Islet of Langerhans (tissue), 1 donor: ENCODE measurements around the gene RASSF9.
A peak's percentile ranks its signal among the peaks of the same experiment; 100 is the strongest.

Experiments used
- FAIRE-seq: peaks from one replicate; lab custom pipeline; 2011; peaks lifted over from hg19 to GRCh38; lab: Jason Lieb, UNC

Gene RASSF9

GRCh38 chr12:85836197-85837090, at the start of gene RASSF9:
Gene RASSF9, minus strand, starts transcription at chr12:85836409. Its CDS starts 208 bp downstream, at chr12:85836201.
- FAIRE-seq, result no peak

- no peak for FAIRE-seq
These were observed 47.6 kb upstream of the RASSF9 start for GRCh38 chr12:85883763-85884162.

- no peak for FAIRE-seq
These were observed 41.2 kb upstream of the RASSF9 start for GRCh38 chr12:85877459-85877858.

- FAIRE-seq, result no peak
These were observed 37.8 kb upstream of the RASSF9 start, which contains the start of gene NTS for GRCh38 chr12:85874031-85874461. Gene NTS, plus strand, starts transcription at chr12:85874295. Its CDS starts 109 bp downstream, at chr12:85874404.

- peak; percentile 95 for FAIRE-seq
These were observed 36.4 kb upstream of the RASSF9 start for GRCh38 chr12:85872497-85873091.

GRCh38 chr12:85866986-85867776, 31.0 kb upstream of the RASSF9 start:
- FAIRE-seq, result peak; percentile 84

GRCh38 chr12:85865890-85866289, 29.7 kb upstream of the RASSF9 start:
- FAIRE-seq, result no peak

GRCh38 chr12:85856966-85857365, 20.8 kb upstream of the RASSF9 start:
- FAIRE-seq, result no peak

- FAIRE-seq, result no peak
These were observed 19.1 kb upstream of the RASSF9 start for GRCh38 chr12:85855305-85855704.

GRCh38 chr12:85849344-85849743, 13.1 kb upstream of the RASSF9 start:
- FAIRE-seq, result no peak

GRCh38 chr12:85843606-85844310, 7.5 kb upstream of the RASSF9 start:
- FAIRE-seq, result no peak

GRCh38 chr12:85835426-85836196, 598 bp downstream of the RASSF9 start:
- FAIRE-seq, result no peak

GRCh38 chr12:85834378-85834777, 1.8 kb downstream of the RASSF9 start:
- FAIRE-seq, result no peak

GRCh38 chr12:85833579-85833978, 2.6 kb downstream of the RASSF9 start:
- no peak for FAIRE-seq

GRCh38 chr12:85831327-85831990, 4.8 kb downstream of the RASSF9 start:
- no peak for FAIRE-seq

GRCh38 chr12:85829391-85829790, 6.8 kb downstream of the RASSF9 start:
- FAIRE-seq, result no peak

GRCh38 chr12:85828576-85828975, 7.6 kb downstream of the RASSF9 start:
- no peak for FAIRE-seq

- FAIRE-seq, result no peak
These were observed 10.5 kb downstream of the RASSF9 start for GRCh38 chr12:85825746-85826145.

- FAIRE-seq, result no peak
These were observed 12.6 kb downstream of the RASSF9 start for GRCh38 chr12:85823436-85824180.

- FAIRE-seq, result no peak
These were observed 14.4 kb downstream of the RASSF9 start for GRCh38 chr12:85821759-85822158.
